Measurements from ENCODE around the gene RNH1.

Gene RNH1

GRCh38 chr11:459511-460220 lies 47.4 kb downstream of the RNH1 start:
- no peak for DNase-seq (ENCODE audit: low read depth in 2 of 2)

GRCh38 chr11:457111-457760 lies 49.8 kb downstream of the RNH1 start:
- DNase-seq (ENCODE audit: low read depth in 2 of 2) = no peak

GRCh38 chr11:456533-456932 lies 50.5 kb downstream of the RNH1 start:
- no peak for DNase-seq (ENCODE audit: low read depth in 2 of 2)

- no peak for DNase-seq (ENCODE audit: low read depth in 2 of 2)
Observed at GRCh38 chr11:455566-456147, 51.4 kb downstream of the RNH1 start.

GRCh38 chr11:454801-455565 lies 52.1 kb downstream of the RNH1 start:
- DNase-seq (ENCODE audit: low read depth in 2 of 2) = no peak

GRCh38 chr11:454043-454442 lies 53.0 kb downstream of the RNH1 start:
- DNase-seq (ENCODE audit: low read depth in 2 of 2) = no peak

- no peak for DNase-seq (ENCODE audit: low read depth in 2 of 2)
Observed at GRCh38 chr11:453564-453963, 53.5 kb downstream of the RNH1 start.

- no peak for DNase-seq (ENCODE audit: low read depth in 2 of 2)
Observed at GRCh38 chr11:452916-453527, 54.0 kb downstream of the RNH1 start.

GRCh38 chr11:452203-452744 lies 54.8 kb downstream of the RNH1 start:
- DNase-seq (ENCODE audit: low read depth in 2 of 2) = no peak

- DNase-seq (ENCODE audit: low read depth in 2 of 2) = no peak
Observed at GRCh38 chr11:451738-452137, 55.3 kb downstream of the RNH1 start.

- DNase-seq (ENCODE audit: low read depth in 2 of 2) = no peak
Observed at GRCh38 chr11:450809-451451, 56.1 kb downstream of the RNH1 start.

- peak; percentile 71 to 75 for DNase-seq (ENCODE audit: low read depth in 2 of 2)
Observed at GRCh38 chr11:449889-450808, 56.9 kb downstream of the RNH1 start, which contains the start of gene PTDSS2. TSS of gene PTDSS2 (plus strand) at chr11:450279. CDS start at chr11:450456, 177 bp downstream.

- DNase-seq (ENCODE audit: low read depth in 2 of 2) = peak; percentile 71 to 75
Observed at GRCh38 chr11:447923-448731, 58.9 kb downstream of the RNH1 start.

- no peak for DNase-seq (ENCODE audit: low read depth in 2 of 2)
Observed at GRCh38 chr11:446891-447290, 60.2 kb downstream of the RNH1 start.

- DNase-seq (ENCODE audit: low read depth in 2 of 2) = no peak
Observed at GRCh38 chr11:445765-446588, 61.1 kb downstream of the RNH1 start.

Measured in fibroblast of skin of left biceps (primary cell).